CD4-positive, alpha-beta T cell treated with Interleukin-15 for 1 hour (primary cell): Measurements from ENCODE around the gene SKIC8.
"Not testable (repeated sequence)": the region's sequence is repeated elsewhere in the genome, so short reads cannot be mapped to it uniquely, and the experiment has no call there.

Source experiments
- DNase-seq: peaks from one replicate; pipeline ENCODE4 v3.0.0-alpha.2; 2020

The SKIC8 gene

DNA sequence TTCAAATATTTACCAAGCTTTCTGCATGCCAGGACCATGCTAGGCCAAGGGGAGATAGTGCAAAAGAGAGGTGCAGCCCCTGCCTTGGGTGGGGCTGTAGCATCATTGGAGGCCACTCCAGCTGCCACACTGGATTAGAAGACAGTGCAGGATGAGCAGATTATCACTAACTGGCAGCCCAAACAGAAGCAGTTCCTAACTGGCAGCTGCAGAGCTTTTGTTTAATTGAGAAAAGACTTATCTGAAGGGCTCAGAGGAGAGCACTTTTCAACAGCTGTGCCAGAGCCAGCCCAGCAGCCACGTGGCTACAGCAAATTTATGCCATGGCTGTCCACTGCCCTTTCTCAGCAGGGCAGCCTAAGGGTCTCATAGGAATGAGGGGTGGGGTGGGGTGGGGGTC, 51.5 kb downstream of the SKIC8 start:
- no peak for DNase-seq

- DNase-seq, result not testable (repeated sequence)
Measured at GRCh38 chr15:78245976-78246620, 53.3 kb downstream of the SKIC8 start.

- not testable (repeated sequence) for DNase-seq
Measured at GRCh38 chr15:78245392-78245791, 54.0 kb downstream of the SKIC8 start.

GRCh38 chr15:78244893-78245292, 54.5 kb downstream of the SKIC8 start:
- no peak for DNase-seq

DNA sequence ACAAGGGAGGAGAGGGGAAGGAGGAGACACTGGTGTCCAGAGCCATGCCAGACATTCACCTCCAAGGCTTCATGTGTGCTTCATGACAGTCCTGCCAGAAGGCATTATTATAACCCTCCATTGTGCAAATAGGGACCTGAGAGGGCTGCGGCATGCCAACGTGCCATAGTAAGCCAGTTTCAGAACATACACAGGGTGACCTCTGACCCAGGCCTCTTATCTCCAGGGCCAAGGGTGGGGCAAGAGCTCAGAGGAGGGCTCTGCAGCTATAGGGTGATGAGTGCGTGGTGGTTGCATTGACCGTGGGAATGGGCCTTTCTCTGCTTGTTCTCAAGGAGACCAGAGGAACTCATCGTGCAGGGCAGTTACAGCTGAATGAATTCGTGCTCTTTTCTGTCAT, 55.3 kb downstream of the SKIC8 start:
- DNase-seq, result no peak

- DNase-seq, result no peak
Measured at GRCh38 chr15:78243491-78243941, 55.9 kb downstream of the SKIC8 start.

- DNase-seq, result no peak
Measured at GRCh38 chr15:78243058-78243457, 56.4 kb downstream of the SKIC8 start.

- DNase-seq, result no peak
Measured at GRCh38 chr15:78242128-78242527, 57.3 kb downstream of the SKIC8 start.

GRCh38 chr15:78241017-78241416, 58.4 kb downstream of the SKIC8 start:
- DNase-seq, result peak; percentile 74

GRCh38 chr15:78239811-78240210, 59.6 kb downstream of the SKIC8 start:
- DNase-seq, result no peak

DNA sequence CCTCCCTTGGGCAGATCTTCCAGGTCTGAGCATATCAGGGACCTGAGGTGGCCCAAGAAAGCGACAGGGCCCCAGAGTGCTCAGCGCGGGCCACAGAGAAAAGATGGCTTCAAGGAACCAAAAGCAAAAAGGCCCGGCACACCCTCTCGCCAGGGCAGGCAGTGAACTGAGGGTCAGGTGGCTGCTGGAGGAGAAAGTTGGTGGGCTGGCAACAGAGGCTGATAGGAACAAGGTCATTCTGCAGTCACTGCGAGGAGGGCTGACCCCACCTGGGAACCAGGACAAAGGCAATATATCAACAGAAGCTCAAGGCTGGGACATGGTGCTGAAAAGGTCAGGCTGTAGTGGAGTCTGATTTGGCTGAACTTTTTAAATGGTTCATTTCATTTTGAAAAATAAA, 62.3 kb downstream of the SKIC8 start:
- no peak for DNase-seq

DNA sequence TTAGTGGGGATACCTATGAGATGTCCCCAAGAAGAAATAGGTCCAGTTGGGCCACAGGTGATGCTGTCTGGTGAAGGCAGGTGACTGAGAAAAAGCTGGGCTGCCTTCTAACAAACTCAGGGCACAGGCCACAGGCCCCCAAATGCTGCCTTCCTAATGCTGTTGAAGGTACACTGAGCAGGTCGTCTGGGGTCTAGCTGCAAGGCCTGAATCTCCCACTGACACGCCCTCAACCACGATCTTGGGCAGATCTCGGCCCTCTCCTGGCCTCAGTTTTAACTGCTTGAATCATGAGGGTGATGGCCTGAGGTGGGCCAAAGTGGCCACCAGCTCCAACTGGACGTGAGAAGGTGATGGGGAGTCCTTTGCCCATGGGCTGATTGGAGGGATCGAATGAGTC, 62.9 kb downstream of the SKIC8 start:
- no peak for DNase-seq

DNA sequence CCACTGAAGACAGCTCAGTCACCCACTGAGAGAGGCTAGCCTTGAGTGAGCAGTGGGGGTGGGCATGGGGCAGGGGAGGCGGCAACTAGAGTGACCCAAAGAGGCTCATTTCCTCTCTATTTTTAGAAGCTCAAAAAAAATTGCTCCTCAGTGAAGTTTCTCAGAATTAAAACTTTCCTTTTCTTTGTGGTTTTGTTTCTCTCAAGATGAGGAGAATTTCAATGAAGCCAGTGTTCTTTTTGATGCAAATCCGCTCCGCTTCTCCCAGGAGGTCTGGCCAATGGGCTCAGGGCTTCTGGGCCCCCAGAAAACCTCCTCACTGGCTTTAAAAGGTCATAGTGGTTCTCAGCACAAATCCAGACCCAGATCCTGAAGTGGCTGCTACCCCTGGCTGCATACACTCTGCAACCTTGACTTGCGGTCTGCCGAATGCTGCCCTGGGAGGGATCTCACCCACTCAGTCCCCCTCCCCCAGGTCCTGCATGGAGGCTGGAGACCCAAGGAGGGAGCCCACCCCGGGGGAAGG, 64.8 kb downstream of the SKIC8 start, which contains the start of gene ACSBG1:
ACSBG1 (minus strand) TSS at position 51 of the 526 bp plus-strand sequence. CDS start 64 bp downstream, outside the sequence.
- DNase-seq, result no peak

DNA sequence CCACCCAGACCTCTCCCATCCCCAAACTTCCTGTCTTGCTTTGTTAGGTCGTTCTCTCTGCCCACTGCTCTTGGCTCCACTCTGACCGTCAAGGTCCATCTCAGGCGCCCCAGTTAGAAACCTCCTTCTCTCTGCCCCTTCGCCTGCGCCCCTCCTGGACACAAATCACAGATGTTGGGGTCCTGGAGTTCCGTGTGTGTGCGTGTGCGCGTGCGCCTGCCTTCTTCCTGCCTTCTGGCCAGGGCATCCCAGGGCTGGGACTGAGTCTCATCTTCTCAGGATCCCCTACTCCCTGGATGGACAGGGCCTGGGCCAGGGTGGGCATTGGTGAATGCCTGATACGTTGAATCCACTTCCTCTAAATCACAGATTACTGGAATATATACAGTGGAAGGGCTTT, 65.9 kb downstream of the SKIC8 start:
- DNase-seq, result no peak
